ENCODE results near the gene NODAL. TPM values are rescaled to one million over a fixed set of nuclear protein-coding genes. Genes with fewer than 3 reads are reported as not detected.

Gene NODAL
- total and polyA plus RNA-seq, 2 experiments from 2014 or later: not detected

DNA sequence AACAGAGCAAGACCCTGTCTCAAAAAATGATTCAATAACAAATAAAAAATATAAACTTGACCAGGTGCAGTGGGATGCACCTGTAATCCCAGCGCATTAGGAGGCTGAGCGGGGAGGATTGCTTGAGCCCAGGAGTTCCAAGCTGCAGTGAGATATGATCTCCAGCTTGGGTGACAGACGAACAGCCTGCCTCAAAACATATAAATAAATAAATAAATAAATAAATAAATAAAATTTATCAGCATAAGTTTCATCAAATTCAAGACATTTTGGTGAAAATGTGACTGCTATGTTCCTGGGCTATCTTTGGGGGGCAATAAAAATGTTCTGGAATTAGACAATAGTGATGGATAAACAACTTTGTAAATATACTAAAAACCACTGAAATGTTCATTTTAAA is 42.3 kb downstream of the NODAL start:
- Histone ChIP-seq H3K9ac (no peak overlapping the region), H3K4me2 (ENCODE audit: unreplicated experiment) (no peak overlapping the region), H3K27me3 (replicated peaks; ENCODE audit: insufficient read depth) (no peaks in the 10 kb centered on the region), H2AFZ (no peak overlapping the region), H3K27ac (no peak overlapping the region), H3K9me2 (ENCODE audit: insufficient read depth) (no peaks in the 10 kb centered on the region), H3K4me3 (no peak overlapping the region), H3K79me2 (ENCODE audit: insufficient read depth) (peaks cover 2% of the 10 kb centered on the region), H3K4me1 (ENCODE audit: insufficient read depth) (peaks cover 4% of the 10 kb centered on the region), H4K20me1 (ENCODE audit: insufficient read depth) (no peaks in the 10 kb centered on the region), H3K36me3 (ENCODE audit: low read depth) (no peaks in the 10 kb centered on the region), H3K9me3 (ENCODE audit: low read depth) (no peaks in the 10 kb centered on the region), H3F3A (ENCODE audit: insufficient read depth) (no peaks in the 10 kb centered on the region)
- DNase-seq: no peak
- in situ Hi-C loops (cut with MboI): no loop called here
- TF ChIP-seq EZH2 (IDR thresholded peaks at IDR 0.05; ENCODE audit: insufficient read depth, poor library complexity, severe bottlenecking) (no peak), EZH2phosphoT487 (IDR thresholded peaks at IDR 0.05; ENCODE audit: insufficient read depth, low read depth) (no peak)
- 74 to 77% methylated on average over 3 of the region's 3 CpGs for WGBS, 2 experiments (ENCODE audit: low coverage in 1 of 2, low lambda C conversion rate in 2 of 2, missing lambda C conversion rate in 2 of 2)

DNA sequence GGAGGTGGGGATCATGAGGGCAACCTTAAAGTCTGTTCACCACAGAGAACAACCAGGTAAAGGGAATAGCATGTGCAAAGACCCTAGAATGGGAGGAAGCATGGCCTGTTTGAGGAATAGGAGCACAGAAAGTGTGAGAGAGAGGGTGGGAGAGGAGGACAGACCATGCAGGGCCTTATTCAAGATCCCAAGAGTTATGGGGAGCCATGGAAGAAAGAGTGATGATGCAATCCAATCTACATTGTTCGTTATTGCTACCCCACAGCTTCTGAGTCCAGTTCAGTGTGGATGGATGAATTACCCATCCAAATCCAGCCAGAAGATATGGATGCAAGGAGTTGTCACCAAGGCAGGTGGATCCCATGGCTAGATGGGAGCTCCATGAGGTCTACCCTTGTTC is 45.3 kb downstream of the NODAL start:
- H3F3A ChIP-seq (ENCODE audit: insufficient read depth): no peaks in the 10 kb centered on the region
- 10 to 29% methylated on average over 1 of the region's 1 CpG for WGBS, 2 experiments (ENCODE audit: low coverage in 1 of 2, low lambda C conversion rate in 2 of 2, missing lambda C conversion rate in 2 of 2)
- TF ChIP-seq EZH2phosphoT487 (IDR thresholded peaks at IDR 0.05; ENCODE audit: insufficient read depth, low read depth): no peak
- TF ChIP-seq EZH2 (IDR thresholded peaks at IDR 0.05; ENCODE audit: insufficient read depth, poor library complexity, severe bottlenecking): no peak

DNA sequence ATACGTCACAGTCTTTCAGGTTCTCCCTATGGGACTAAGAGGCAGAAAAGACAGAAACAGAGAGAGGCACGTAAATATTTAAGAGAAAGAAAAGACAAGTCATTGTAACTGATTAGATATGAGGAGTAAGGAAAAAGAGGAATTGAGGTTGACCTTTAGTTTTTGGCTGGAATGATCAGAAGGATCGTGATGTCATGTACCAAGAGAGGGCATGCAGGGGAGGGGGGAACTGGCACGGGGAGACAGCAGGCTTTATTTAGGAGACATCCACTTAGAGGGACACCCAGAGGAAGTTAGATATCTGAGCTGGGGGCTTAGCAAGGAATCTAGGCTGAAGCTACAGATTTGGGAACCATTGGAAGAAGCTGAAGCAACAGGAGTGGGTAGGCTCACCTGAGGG is 49.8 kb downstream of the NODAL start:
- no peak for TF ChIP-seq EZH2 (IDR thresholded peaks at IDR 0.05; ENCODE audit: insufficient read depth, poor library complexity, severe bottlenecking)
- no peak for TF ChIP-seq EZH2phosphoT487 (IDR thresholded peaks at IDR 0.05; ENCODE audit: insufficient read depth, low read depth)
- Histone ChIP-seq H3K9ac (no peak overlapping the region), H3K79me2 (ENCODE audit: insufficient read depth) (no peaks in the 10 kb centered on the region), H4K20me1 (ENCODE audit: insufficient read depth) (no peaks in the 10 kb centered on the region), H3K27me3 (replicated peaks; ENCODE audit: insufficient read depth) (peaks cover 10% of the 10 kb centered on the region; the same call in 1 of the 2 replicates), H3K4me1 (ENCODE audit: insufficient read depth) (0 out of 2 replicates have a peak, but pooled peaks cover 5% of the 10 kb centered on the region), H3K4me3 (no peak overlapping the region), H3K27ac (no peak overlapping the region), H3F3A (ENCODE audit: insufficient read depth) (no peaks in the 10 kb centered on the region), H3K9me3 (ENCODE audit: low read depth) (no peaks in the 10 kb centered on the region), H2AFZ (no peak overlapping the region), H3K9me2 (ENCODE audit: insufficient read depth) (no peaks in the 10 kb centered on the region), H3K36me3 (ENCODE audit: low read depth) (no peaks in the 10 kb centered on the region), H3K4me2 (ENCODE audit: unreplicated experiment) (no peak overlapping the region)
- in situ Hi-C loops (cut with MboI): no loop called here
- no peak for DNase-seq
- WGBS, 2 experiments (ENCODE audit: low coverage in 1 of 2, low lambda C conversion rate in 2 of 2, missing lambda C conversion rate in 2 of 2): 40 to 44% methylated on average over 4 of the region's 4 CpGs

More for the DNA sequence above, 45.3 kb downstream of the NODAL start:
- in situ Hi-C loops (cut with MboI): no loop called here
- Histone ChIP-seq H3K4me1 (ENCODE audit: insufficient read depth) (no peaks in the 10 kb centered on the region), H3K4me2 (ENCODE audit: unreplicated experiment) (no peak overlapping the region), H3K36me3 (ENCODE audit: low read depth) (no peaks in the 10 kb centered on the region), H3K79me2 (ENCODE audit: insufficient read depth) (no peaks in the 10 kb centered on the region), H3K9ac (no peak overlapping the region), H3K9me3 (ENCODE audit: low read depth) (no peaks in the 10 kb centered on the region), H4K20me1 (ENCODE audit: insufficient read depth) (no peaks in the 10 kb centered on the region), H3K27me3 (replicated peaks; ENCODE audit: insufficient read depth) (no peaks in the 10 kb centered on the region), H3K9me2 (ENCODE audit: insufficient read depth) (no peaks in the 10 kb centered on the region), H2AFZ (no peak overlapping the region), H3K4me3 (no peak overlapping the region), H3K27ac (no peak overlapping the region)
- no peak for DNase-seq

Other genes with a start within 250 kb of the NODAL start
- 105 and 117 TPM in 2 replicates for gene PPA1, start 208.3 kb downstream of the NODAL start, total RNA-seq (2014; rRNA removed; shearing (Covaris generic))
- gene PPA1, start 208.3 kb downstream of the NODAL start, polyA plus RNA-seq (2016; fragmentation: Nextera tagmentation; extraction: Ambion mirVana): 103 and 110 TPM in 2 replicates
- not detected in 2 replicates for gene NPFFR1, start 157.7 kb downstream of the NODAL start, total RNA-seq (2014; rRNA removed; shearing (Covaris generic))
- not detected in 2 replicates for gene NPFFR1, start 157.7 kb downstream of the NODAL start, polyA plus RNA-seq (2016; fragmentation: Nextera tagmentation; extraction: Ambion mirVana)
- 4.9 and 6.6 TPM in 2 replicates for gene LRRC20, start 59.1 kb downstream of the NODAL start, total RNA-seq (2014; rRNA removed; shearing (Covaris generic))
- gene LRRC20, start 59.1 kb downstream of the NODAL start, polyA plus RNA-seq (2016; fragmentation: Nextera tagmentation; extraction: Ambion mirVana): 1.5 and 1.8 TPM in 2 replicates
- gene EIF4EBP2, start 37.5 kb downstream of the NODAL start, total RNA-seq (2014; rRNA removed; shearing (Covaris generic)): 32.0 and 34.8 TPM in 2 replicates
- gene EIF4EBP2, start 37.5 kb downstream of the NODAL start, polyA plus RNA-seq (2016; fragmentation: Nextera tagmentation; extraction: Ambion mirVana): 18.2 and 18.4 TPM in 2 replicates
- gene PALD1, start 37.1 kb upstream of the NODAL start, total RNA-seq (2014; rRNA removed; shearing (Covaris generic)): not detected in 2 replicates
- gene PALD1, start 37.1 kb upstream of the NODAL start, polyA plus RNA-seq (2016; fragmentation: Nextera tagmentation; extraction: Ambion mirVana): not detected in 2 replicates
- gene PRF1, start 161.1 kb upstream of the NODAL start, total RNA-seq (2014; rRNA removed; shearing (Covaris generic)): not detected in 2 replicates
- not detected in 2 replicates for gene PRF1, start 161.1 kb upstream of the NODAL start, polyA plus RNA-seq (2016; fragmentation: Nextera tagmentation; extraction: Ambion mirVana)
- 0.97 and 1.4 TPM in 2 replicates for gene ADAMTS14, start 230.8 kb upstream of the NODAL start, total RNA-seq (2014; rRNA removed; shearing (Covaris generic))
- 0.76 and 0.91 TPM in 2 replicates for gene ADAMTS14, start 230.8 kb upstream of the NODAL start, polyA plus RNA-seq (2016; fragmentation: Nextera tagmentation; extraction: Ambion mirVana)

Data from GM23248 (cell line).